Gastroesophageal sphincter (tissue), 3 donors: ENCODE results near the gene CX3CL1.

Experiments used
- CTCF ChIP-seq, 4 experiments: fragments of 200-600 bp in 2 of 4; fragments of 450-650 bp in 2 of 4; sonication (generic) in 1 of 4; IDR thresholded peaks; one replicate each; pipeline ENCODE4 v1.5.1; 2017 to 2019; ENCODE audit warnings: antibody characterized with exemption in 4 of 4, mild to moderate bottlenecking in 2 of 4, moderate library complexity in 2 of 4
- POLR2AphosphoS5 ChIP-seq: sonication (generic); formaldehyde crosslinking; IDR thresholded peaks from one replicate; pipeline ENCODE4 v1.6.1; 2017; ENCODE audit warnings: antibody characterized with exemption

- TF ChIP-seq CTCF (IDR thresholded peaks at IDR 0.05) (no peak), POLR2AphosphoS5 (no peak)
These were observed 12.2 kb downstream of the CX3CL1 start for GRCh38 chr16:57384248-57385070.
